Epithelial cell of prostate (primary cell): ENCODE data around the gene ACOT7.
A peak's percentile ranks its signal among the peaks of the same experiment; 100 is the strongest.

Experiments
- DNase-seq: peaks from one replicate; pipeline ENCODE4 v3.0.0-alpha.2; 2011; ENCODE audit warnings: low read depth, low spot score
- H3K27ac ChIP-seq: fragments of 450-650 bp; 2 replicates; pipeline ENCODE4 v1.5.1; 2017; ENCODE audit warnings: mild to moderate bottlenecking

ACOT7 gene

GRCh38 chr1:6259491-6260362 lies 133.8 kb downstream of the ACOT7 start:
- peak overlapping the region; percentile 79 for H3K27ac ChIP-seq
- DNase-seq, result peak; percentile 37

- DNase-seq, result peak; percentile 49
- H3K27ac ChIP-seq, result peak overlapping the region; percentile 79
Measured at GRCh38 chr1:6258675-6259074, 134.9 kb downstream of the ACOT7 start.

- no peak for DNase-seq
- no peak overlapping the region for H3K27ac ChIP-seq
Measured at GRCh38 chr1:6257541-6258069, 136.0 kb downstream of the ACOT7 start.

GRCh38 chr1:6256645-6257044 lies 136.9 kb downstream of the ACOT7 start:
- no peak overlapping the region for H3K27ac ChIP-seq
- DNase-seq, result no peak

- DNase-seq, result no peak
- no peak overlapping the region for H3K27ac ChIP-seq
Measured at GRCh38 chr1:6254691-6255090, 138.9 kb downstream of the ACOT7 start.

- no peak overlapping the region for H3K27ac ChIP-seq
- no peak for DNase-seq
Measured at GRCh38 chr1:6253380-6253779, 140.2 kb downstream of the ACOT7 start.

GRCh38 chr1:6252374-6252710 lies 141.2 kb downstream of the ACOT7 start:
- no peak overlapping the region for H3K27ac ChIP-seq

GRCh38 chr1:6251681-6252373 lies 141.7 kb downstream of the ACOT7 start:
- DNase-seq, result no peak

More at GRCh38 chr1:6252374-6252710, 141.2 kb downstream of the ACOT7 start:
- DNase-seq, result no peak

GRCh38 chr1:6251233-6251632 lies 142.3 kb downstream of the ACOT7 start:
- no peak for DNase-seq
- H3K27ac ChIP-seq, result no peak overlapping the region

More at GRCh38 chr1:6251681-6252373, 141.7 kb downstream of the ACOT7 start:
- no peak overlapping the region for H3K27ac ChIP-seq

GRCh38 chr1:6249739-6250689 lies 143.6 kb downstream of the ACOT7 start:
- H3K27ac ChIP-seq, result no peak overlapping the region
- DNase-seq, result no peak

- no peak overlapping the region for H3K27ac ChIP-seq
- no peak for DNase-seq
Measured at GRCh38 chr1:6248932-6249738, 144.4 kb downstream of the ACOT7 start.

GRCh38 chr1:6248161-6248776 lies 145.3 kb downstream of the ACOT7 start:
- H3K27ac ChIP-seq, result no peak overlapping the region
- no peak for DNase-seq

GRCh38 chr1:6247651-6248050 lies 145.9 kb downstream of the ACOT7 start:
- no peak overlapping the region for H3K27ac ChIP-seq
- no peak for DNase-seq

GRCh38 chr1:6246497-6247467 lies 146.8 kb downstream of the ACOT7 start:
- H3K27ac ChIP-seq, result peak overlapping the region; percentile 12
- DNase-seq, result no peak

GRCh38 chr1:6245869-6246496 lies 147.6 kb downstream of the ACOT7 start:
- H3K27ac ChIP-seq, result no peak overlapping the region
- no peak for DNase-seq

GRCh38 chr1:6245086-6245868 lies 148.3 kb downstream of the ACOT7 start:
- no peak overlapping the region for H3K27ac ChIP-seq
- DNase-seq, result no peak
